CD4-positive, alpha-beta memory T cell (primary cell): Measurements from ENCODE around the gene IFITM10. TPM values are rescaled to one million over a fixed set of nuclear protein-coding genes. Genes with fewer than 3 reads are reported as not detected.
A peak's percentile ranks its signal among the peaks of the same experiment; 100 is the strongest.
"Not testable (repeated sequence)": the region's sequence is repeated elsewhere in the genome, so short reads cannot be mapped to it uniquely, and the experiment has no call there.

Experiments used
- CTCF ChIA-PET: fragments of 350-600 bp; sonication (Branson Sonifier 250); formaldehyde crosslinking; loops from one replicate; lab custom pipeline; 2021; ENCODE audit warnings: inconsistent platforms; ENCODE audit not compliant: partially characterized antibody; lab: Charles Lee
- POLR2A ChIA-PET: fragments of 350-600 bp; sonication (Branson Sonifier 250); formaldehyde crosslinking; loops from one replicate; lab custom pipeline; 2021; ENCODE audit not compliant: partially characterized antibody; lab: Charles Lee
- DNase-seq, 5 donors: peaks; one replicate each; pipeline versions ENCODE4 v3.0.0 to v3.0.0-alpha.2; 2020 to 2022; ENCODE audit warnings: mixed read lengths in 1 of 5
- H3K27ac ChIP-seq: one replicate; pipeline ENCODE4 v1.7.0; 2013; ENCODE audit warnings: low read depth, low read length
- H3K27me3 ChIP-seq: 2 replicates; pipeline ENCODE4 v1.7.0; 2013; ENCODE audit warnings: mild to moderate bottlenecking, low read length, moderate library complexity; ENCODE audit not compliant: insufficient read depth
- H3K36me3 ChIP-seq: 2 replicates; pipeline ENCODE4 v1.7.0; 2013; ENCODE audit warnings: mild to moderate bottlenecking, low read length, moderate library complexity; ENCODE audit not compliant: insufficient read depth
- H3K4me1 ChIP-seq: 2 replicates; pipeline ENCODE4 v1.7.0; 2013; ENCODE audit warnings: mild to moderate bottlenecking, low read length, moderate library complexity; ENCODE audit not compliant: insufficient read depth
- H3K4me3 ChIP-seq, 2 donors: one replicate each; pipeline ENCODE4 v1.7.0; 2013; ENCODE audit warnings: low read length in 2 of 2, mild to moderate bottlenecking in 1 of 2
- H3K9me3 ChIP-seq, 2 donors: one replicate each; pipeline ENCODE4 v1.7.0; 2013; ENCODE audit warnings: low read length in 2 of 2, control low read depth in 1 of 2; ENCODE audit not compliant: control insufficient read depth in 1 of 2
- H3K27ac Mint-ChIP-seq, 7 donors: one replicate each; pipeline ENCODE4 v1.8.0; 2020 to 2021; ENCODE audit warnings: mixed read lengths in 7 of 7, mild to moderate bottlenecking in 6 of 7, inconsistent platforms in 3 of 7, moderate library complexity in 3 of 7
- H3K27me3 Mint-ChIP-seq, 2 donors: one replicate each; pipeline ENCODE4 v1.8.0; 2020 to 2021; ENCODE audit warnings: mixed read lengths in 2 of 2
- H3K36me3 Mint-ChIP-seq, 2 donors: one replicate each; pipeline ENCODE4 v1.8.0; 2020 to 2021; ENCODE audit warnings: mixed read lengths in 2 of 2, inconsistent platforms in 1 of 2, mild to moderate bottlenecking in 1 of 2
- H3K4me1 Mint-ChIP-seq, 4 donors: one replicate each; pipeline ENCODE4 v1.8.0; 2020 to 2021; ENCODE audit warnings: mixed read lengths in 4 of 4, mild to moderate bottlenecking in 1 of 4
- H3K4me3 Mint-ChIP-seq, 8 donors: one replicate each; pipeline ENCODE4 v1.8.0; 2020 to 2021; ENCODE audit warnings: mixed read lengths in 8 of 8, mild to moderate bottlenecking in 7 of 8, moderate library complexity in 6 of 8, inconsistent platforms in 3 of 8
- H3K9me3 Mint-ChIP-seq, 8 donors: one replicate each; pipeline ENCODE4 v1.8.0; 2020 to 2021; ENCODE audit warnings: mixed read lengths in 8 of 8, mild to moderate bottlenecking in 5 of 8, inconsistent platforms in 3 of 8, moderate library complexity in 1 of 8
- intact Hi-C: fragments of 100-400 bp; cut with micrococcal nuclease; formaldehyde crosslinking; loops from one replicate; pipeline ENCODE4 v1.15.1; 2023
- polyA plus RNA-seq, 2 donors: library from polyadenylated mRNA; unstranded; fragments of 300-500 nt; fragmentation: Illumina TruSeq; gene quantifications; one replicate each; pipeline ENCODE4 v1.2.3, GENCODE V29; 2021
- total RNA-seq, 2 experiments: library from RNA; stranded (reverse); gene quantifications; one replicate each; pipeline ENCODE4 v1.2.3, GENCODE V29; 2021

Gene IFITM10
- total and polyA plus RNA-seq, 4 experiments from 2014 or later = 1.6 to 1.8 TPM; not detected in 2

GRCh38 chr11:1690167-1691025 is 60.0 kb downstream of the IFITM10 start:
- DNase-seq = no peak
- Histone ChIP-seq H3K9me3 (no peaks in the 10 kb centered on the region), H3K36me3 (no peaks in the 10 kb centered on the region), H3K27ac (no peak overlapping the region), H3K27me3 (peaks cover 4% of the 10 kb centered on the region), H3K4me1 (peaks cover 11% of the 10 kb centered on the region), H3K4me3 (no peak overlapping the region)
- Mint-ChIP-seq H3K4me3 (no peak overlapping the region), H3K27me3 (peaks cover 3 to 15% of the 10 kb centered on the region in 2 donors), H3K4me1 (peaks cover 3 to 8% (median 4%) of the 10 kb centered on the region in 4 donors), H3K27ac (peak overlapping the region in 1 of 7 donors; percentile 37), H3K9me3 (no peaks in the 10 kb centered on the region), H3K36me3 (no peaks in the 10 kb centered on the region)
- ChIA-PET POLR2A (no interaction called here), CTCF (interaction anchor here (1.1 to 5.6 kb wide), 6 partner anchors 11 to 461 kb away, joined by 3 to 351 read pairs (median 66); partner anchors contain the start of gene SYT8)
- intact Hi-C loops = loop anchor here (10.0 kb wide), 1 partner anchor 194 kb away; no protein-coding TSS in a partner anchor

DNA sequence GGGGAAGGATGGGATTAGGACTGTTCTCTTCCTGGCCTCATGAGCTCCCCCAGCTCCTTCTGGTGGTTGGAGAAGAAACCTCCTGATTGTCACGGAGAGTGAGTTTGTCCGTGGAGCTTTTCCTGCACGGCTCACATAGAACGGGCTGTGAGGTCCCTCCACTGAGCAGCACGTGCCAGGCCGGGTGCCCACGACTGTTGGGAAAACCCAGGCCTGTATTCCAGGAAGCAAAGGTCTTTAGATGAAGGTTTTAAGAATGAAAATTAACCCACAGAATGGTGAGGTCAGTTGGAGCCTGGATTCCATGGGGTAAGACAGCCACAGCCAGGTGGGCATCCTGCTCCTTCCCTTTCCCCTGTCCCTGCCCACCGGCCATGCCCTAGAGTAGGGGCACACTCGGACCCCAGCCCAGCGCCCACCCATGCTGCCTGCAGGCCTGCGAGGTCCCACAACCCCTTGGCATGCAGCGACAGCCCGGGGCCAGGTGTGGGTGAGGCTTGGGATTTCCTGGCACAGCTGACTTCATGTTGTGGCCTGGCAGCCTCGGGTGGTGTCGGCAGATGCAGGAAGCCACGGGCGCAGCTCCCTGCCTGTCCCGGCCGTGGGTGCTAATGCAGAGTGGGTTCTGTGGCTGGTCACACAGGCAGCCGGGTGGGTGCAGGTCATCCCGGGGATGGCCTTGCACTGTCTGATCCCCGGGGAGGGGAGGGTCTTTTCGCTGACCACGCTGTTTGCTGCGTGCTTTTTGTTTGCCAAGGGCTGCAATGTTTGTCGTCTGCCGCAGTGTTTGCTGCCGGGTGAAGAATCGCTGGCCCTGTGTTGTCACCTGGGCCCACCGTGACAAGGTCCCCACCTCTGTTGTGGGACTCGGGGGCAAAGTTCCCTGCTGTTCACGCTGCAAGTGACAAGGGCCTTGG is 60.9 kb downstream of the IFITM10 start:
- H3K27ac ChIP-seq, H3K9me3 Mint-ChIP-seq, H3K4me3 ChIP-seq, H3K4me3 Mint-ChIP-seq, DNase-seq, CTCF ChIA-PET, H3K27me3 ChIP-seq, H3K27ac Mint-ChIP-seq, POLR2A ChIA-PET, H3K36me3 Mint-ChIP-seq, H3K9me3 ChIP-seq, H3K4me1 Mint-ChIP-seq, H3K36me3 ChIP-seq: not testable (repeated sequence)
- intact Hi-C loops = loop anchor here (10.0 kb wide), 1 partner anchor 195 kb away; no protein-coding TSS in a partner anchor
- H3K27me3 Mint-ChIP-seq = peaks cover 3 to 15% of the 10 kb centered on the region in 2 donors
- H3K4me1 ChIP-seq = peaks cover 11% of the 10 kb centered on the region

DNA sequence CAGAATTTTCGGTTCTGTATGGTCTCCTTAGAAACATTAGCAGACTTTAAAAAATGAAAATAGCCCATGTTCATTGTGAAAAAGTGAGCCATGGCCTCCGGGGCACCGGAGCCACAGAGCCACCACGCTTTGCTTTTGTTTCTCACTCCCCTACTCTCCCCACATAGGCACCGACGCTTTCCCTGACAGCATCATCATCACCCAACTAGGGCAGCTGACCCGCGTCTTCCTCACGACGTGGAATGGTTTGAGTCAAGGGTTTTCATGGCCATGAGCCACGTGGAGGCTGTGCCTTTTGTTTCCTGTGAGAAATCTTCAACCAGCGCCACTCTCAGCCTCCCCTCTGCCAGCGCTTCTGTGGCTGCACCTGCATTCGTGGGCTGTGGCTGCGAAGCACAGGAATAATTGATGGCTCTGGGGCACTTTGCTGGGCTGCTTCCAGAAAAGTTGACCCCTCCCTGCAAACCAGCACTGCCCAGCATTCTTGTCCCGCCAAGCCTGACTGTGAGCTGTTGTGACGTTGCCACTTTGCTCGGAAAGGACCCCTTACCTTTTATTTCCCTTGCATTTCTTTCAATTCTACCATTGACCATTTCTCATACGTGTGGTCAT is 62.0 kb downstream of the IFITM10 start:
- not testable (repeated sequence) for H3K4me3 Mint-ChIP-seq

DNA sequence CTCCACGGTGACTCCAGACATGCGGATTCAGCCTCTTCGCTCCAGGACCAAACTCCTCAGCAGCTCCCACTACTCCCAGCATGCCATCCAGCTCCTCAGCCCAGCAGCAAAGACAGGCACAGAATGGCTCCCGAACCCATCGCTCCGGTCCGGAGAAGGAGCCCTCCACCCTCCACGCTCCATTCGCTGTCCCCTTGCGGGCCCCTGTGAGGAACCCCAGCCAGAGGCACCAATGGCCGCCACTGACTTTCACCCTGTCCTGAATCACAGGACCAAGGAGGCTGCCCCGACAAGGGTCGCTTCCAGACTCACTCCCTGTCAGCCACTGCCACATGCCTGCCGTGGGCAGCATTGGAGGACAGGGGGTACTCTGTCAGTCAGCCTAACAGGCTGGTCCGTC is 64.2 kb downstream of the IFITM10 start:
- peaks cover 0 to 11% of the 10 kb centered on the region in 2 donors for H3K27me3 Mint-ChIP-seq
- H3K4me1 ChIP-seq, intact Hi-C loops, DNase-seq, H3K36me3 Mint-ChIP-seq, H3K27ac ChIP-seq, H3K27ac Mint-ChIP-seq, CTCF ChIA-PET, H3K36me3 ChIP-seq, H3K27me3 ChIP-seq, H3K9me3 ChIP-seq, H3K4me1 Mint-ChIP-seq, H3K4me3 ChIP-seq, H3K4me3 Mint-ChIP-seq, H3K9me3 Mint-ChIP-seq, POLR2A ChIA-PET: not testable (repeated sequence)

More for the DNA sequence above, 62.0 kb downstream of the IFITM10 start:
- H3K27ac Mint-ChIP-seq, H3K9me3 Mint-ChIP-seq, POLR2A ChIA-PET, H3K4me3 ChIP-seq, H3K4me1 ChIP-seq, intact Hi-C loops, CTCF ChIA-PET, H3K36me3 Mint-ChIP-seq, H3K27ac ChIP-seq, H3K36me3 ChIP-seq, H3K27me3 ChIP-seq, DNase-seq, H3K9me3 ChIP-seq, H3K4me1 Mint-ChIP-seq: not testable (repeated sequence)
- H3K27me3 Mint-ChIP-seq = peaks cover 2 to 15% of the 10 kb centered on the region in 2 donors

GRCh38 chr11:1684886-1685874 is 65.2 kb downstream of the IFITM10 start:
- H3K27ac ChIP-seq, H3K27me3 Mint-ChIP-seq, H3K27me3 ChIP-seq, H3K4me1 Mint-ChIP-seq, H3K9me3 ChIP-seq, H3K4me3 Mint-ChIP-seq, POLR2A ChIA-PET, intact Hi-C loops, H3K36me3 Mint-ChIP-seq, CTCF ChIA-PET, H3K9me3 Mint-ChIP-seq, H3K27ac Mint-ChIP-seq, H3K36me3 ChIP-seq, DNase-seq, H3K4me3 ChIP-seq, H3K4me1 ChIP-seq: not testable (repeated sequence)

- H3K4me3 ChIP-seq, H3K27ac Mint-ChIP-seq, H3K27ac ChIP-seq, H3K36me3 Mint-ChIP-seq, intact Hi-C loops, POLR2A ChIA-PET, H3K36me3 ChIP-seq, H3K9me3 Mint-ChIP-seq, H3K4me1 Mint-ChIP-seq, CTCF ChIA-PET, DNase-seq, H3K4me3 Mint-ChIP-seq, H3K27me3 Mint-ChIP-seq, H3K4me1 ChIP-seq, H3K27me3 ChIP-seq, H3K9me3 ChIP-seq: not testable (repeated sequence)
Measured at GRCh38 chr11:1683904-1684572, 66.4 kb downstream of the IFITM10 start.
